Heart left ventricle (tissue), 13 donors: ENCODE results near the gene KEAP1.

Experiments
- CTCF ChIP-seq, 12 donors: fragments of 200-600 bp; sonication (generic) in 4 of 12; IDR thresholded peaks; one replicate each; pipeline versions ENCODE4 v1.5.0 to v1.8.0; 2018 to 2022; ENCODE audit warnings: antibody characterized with exemption in 12 of 12, mild to moderate bottlenecking in 5 of 12
- POLR2A ChIP-seq, 2 donors: fragments of 450-650 bp; IDR thresholded peaks; one replicate each; pipeline ENCODE4 v1.6.1; 2017; ENCODE audit warnings: antibody characterized with exemption in 2 of 2, mild to moderate bottlenecking in 2 of 2, moderate library complexity in 2 of 2
- donor health status: ischemic (EF 13 %, LVEDD 7.1; RV severe dilation, severe dysfunction).
- donor health status: DM: no; HTN: yes; CAD: no.
- donor health status: DM: no; HTN: no; CAD: no.
- donor health status: ischemic (EF 25% LVEDD 6.9; RV normal size, moderate dysfunction).
- donor health status: ischemic (EF 25% LVEDD 5.7; RV mildly dilated, moderate dysfunction).
- donor health status: ischemic (EF 35%, LVEDD 5.7; RV mildly dilated, moderate dysfunction).
- donor health status: nonischemic (EF 11% LVEDD 7.7; RV severe dilation, severe dysfunction).
- donor health status: DM: yes; HTN: yes; CAD: no.
- donor health status: PGD.
- donor health status: ischemic (EF 29% LVEDD 5.4; RV normal size, mild dysfunction).
- donor health status: nonischemic (EF 23%, LVEDD 6.1; RV moderate dilation, normal function).

DNA sequence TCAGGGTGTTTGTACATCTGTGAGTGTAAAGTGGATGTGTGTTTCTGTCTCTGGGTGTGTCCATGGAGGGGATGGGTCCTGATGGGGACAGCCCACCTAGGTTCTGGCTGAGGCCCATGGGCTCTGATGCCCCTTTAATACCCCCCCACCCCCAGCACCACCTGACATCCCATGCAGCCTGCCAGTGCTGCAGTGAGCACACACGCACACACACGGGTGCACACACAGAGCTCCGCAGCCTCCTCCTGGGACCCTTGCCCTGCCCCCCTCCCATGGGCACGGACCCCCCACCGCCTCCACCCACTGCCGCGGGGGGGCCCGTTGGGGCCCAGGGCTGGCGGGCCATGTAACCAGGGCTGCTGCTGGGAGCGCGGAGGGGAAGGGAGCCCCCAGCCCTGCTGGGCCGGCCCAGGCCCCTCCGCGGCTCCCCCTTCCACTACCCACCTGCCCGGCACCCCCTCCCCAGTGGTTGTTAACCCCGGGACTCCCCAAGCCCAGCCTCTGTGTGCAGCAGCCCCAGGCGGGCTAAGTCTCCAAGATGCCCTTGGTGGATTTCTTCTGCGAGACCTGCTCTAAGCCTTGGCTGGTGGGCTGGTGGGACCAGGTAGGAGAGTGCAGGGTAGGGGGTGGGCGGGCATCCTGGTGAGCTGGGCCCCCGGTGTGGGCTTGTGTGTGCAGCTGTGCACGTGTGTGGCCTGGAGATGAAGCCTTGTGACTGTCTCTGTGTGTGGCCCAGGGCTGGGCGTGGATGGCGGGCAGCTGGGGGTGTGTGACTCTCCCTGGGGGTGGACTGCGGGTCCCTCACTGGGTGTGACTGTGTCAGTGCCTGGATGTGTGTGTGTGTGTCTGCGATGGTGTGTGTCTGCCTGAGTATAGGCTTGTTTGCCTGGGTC is 50.2 kb downstream of the KEAP1 start:
- no peak for TF ChIP-seq CTCF (IDR thresholded peaks at IDR 0.05)
- TF ChIP-seq POLR2A (IDR thresholded peaks at IDR 0.05), result no peak
